Measurements from ENCODE around the gene NMRK2.
"Not testable (repeated sequence)": the region's sequence is repeated elsewhere in the genome, so short reads cannot be mapped to it uniquely, and the experiment has no call there.

NMRK2 gene

GRCh38 chr19:3910105-3910504, 22.8 kb upstream of the NMRK2 start:
- Mint-ChIP-seq H3K4me3 (no peak overlapping the region), H3K36me3 (ENCODE audit: low read depth) (no peaks in the 10 kb centered on the region), H3K9me3 (peaks cover 9% of the 10 kb centered on the region), H3K4me1 (ENCODE audit: low read depth) (no peaks in the 10 kb centered on the region), H3K27ac (no peak overlapping the region), H3K27me3 (peaks cover 9% of the 10 kb centered on the region)
- intact Hi-C loops (cut with micrococcal nuclease) = no loop called here

GRCh38 chr19:3914199-3914598, 18.7 kb upstream of the NMRK2 start:
- intact Hi-C loops (cut with micrococcal nuclease) = no loop called here

GRCh38 chr19:3916033-3916432, 16.8 kb upstream of the NMRK2 start:
- Mint-ChIP-seq H3K4me1 (ENCODE audit: low read depth) (no peaks in the 10 kb centered on the region), H3K9me3 (no peaks in the 10 kb centered on the region), H3K4me3 (no peak overlapping the region), H3K36me3 (ENCODE audit: low read depth) (no peaks in the 10 kb centered on the region), H3K27ac (no peak overlapping the region), H3K27me3 (peaks cover 7% of the 10 kb centered on the region)
- intact Hi-C loops (cut with micrococcal nuclease) = no loop called here

More at GRCh38 chr19:3914199-3914598, 18.7 kb upstream of the NMRK2 start:
- peaks cover 9% of the 10 kb centered on the region for H3K9me3 Mint-ChIP-seq
- H3K27ac Mint-ChIP-seq = no peak overlapping the region
- peaks cover 7% of the 10 kb centered on the region for H3K27me3 Mint-ChIP-seq
- no peaks in the 10 kb centered on the region for H3K36me3 Mint-ChIP-seq (ENCODE audit: low read depth)
- H3K4me1 Mint-ChIP-seq (ENCODE audit: low read depth) = no peaks in the 10 kb centered on the region
- H3K4me3 Mint-ChIP-seq = no peak overlapping the region

GRCh38 chr19:3919793-3920192, 13.1 kb upstream of the NMRK2 start:
- no peak overlapping the region for H3K27ac Mint-ChIP-seq
- intact Hi-C loops (cut with micrococcal nuclease) = no loop called here
- H3K4me3 Mint-ChIP-seq = no peak overlapping the region
- no peaks in the 10 kb centered on the region for H3K36me3 Mint-ChIP-seq (ENCODE audit: low read depth)
- H3K4me1 Mint-ChIP-seq (ENCODE audit: low read depth) = no peaks in the 10 kb centered on the region
- H3K27me3 Mint-ChIP-seq = peaks cover 7% of the 10 kb centered on the region
- H3K9me3 Mint-ChIP-seq = peaks cover 22% of the 10 kb centered on the region

GRCh38 chr19:3923096-3923758, 9.6 kb upstream of the NMRK2 start:
- no peak overlapping the region for H3K4me3 Mint-ChIP-seq
- peaks cover 24% of the 10 kb centered on the region for H3K9me3 Mint-ChIP-seq
- no peak overlapping the region for H3K27ac Mint-ChIP-seq
- H3K4me1 Mint-ChIP-seq (ENCODE audit: low read depth) = no peaks in the 10 kb centered on the region
- H3K36me3 Mint-ChIP-seq (ENCODE audit: low read depth) = no peaks in the 10 kb centered on the region
- H3K27me3 Mint-ChIP-seq = peaks cover 2% of the 10 kb centered on the region
- intact Hi-C loops (cut with micrococcal nuclease) = no loop called here

GRCh38 chr19:3923912-3924311, 9.0 kb upstream of the NMRK2 start:
- Mint-ChIP-seq H3K9me3 (peaks cover 24% of the 10 kb centered on the region), H3K27me3 (peaks cover 2% of the 10 kb centered on the region), H3K27ac (no peak overlapping the region), H3K4me1 (ENCODE audit: low read depth) (no peaks in the 10 kb centered on the region), H3K4me3 (no peak overlapping the region), H3K36me3 (ENCODE audit: low read depth) (no peaks in the 10 kb centered on the region)
- intact Hi-C loops (cut with micrococcal nuclease) = no loop called here

- peaks cover 44% of the 10 kb centered on the region for H3K27me3 Mint-ChIP-seq
- no peaks in the 10 kb centered on the region for H3K36me3 Mint-ChIP-seq (ENCODE audit: low read depth)
- H3K9me3 Mint-ChIP-seq = no peaks in the 10 kb centered on the region
- H3K4me3 Mint-ChIP-seq = no peak overlapping the region
- intact Hi-C loops (cut with micrococcal nuclease) = no loop called here
- H3K4me1 Mint-ChIP-seq (ENCODE audit: low read depth) = no peaks in the 10 kb centered on the region
- no peak overlapping the region for H3K27ac Mint-ChIP-seq
Measured at GRCh38 chr19:3931041-3931440, 1.8 kb upstream of the NMRK2 start.

GRCh38 chr19:3936506-3937442, 3.9 kb downstream of the NMRK2 start:
- H3K4me3 Mint-ChIP-seq = no peak overlapping the region

GRCh38 chr19:3938300-3938950, 5.6 kb downstream of the NMRK2 start:
- intact Hi-C loops (cut with micrococcal nuclease) = not testable (repeated sequence)

More at GRCh38 chr19:3936506-3937442, 3.9 kb downstream of the NMRK2 start:
- H3K27me3 Mint-ChIP-seq = peaks cover 39% of the 10 kb centered on the region
- no peak overlapping the region for H3K27ac Mint-ChIP-seq
- intact Hi-C loops (cut with micrococcal nuclease) = no loop called here
- H3K36me3 Mint-ChIP-seq (ENCODE audit: low read depth) = no peaks in the 10 kb centered on the region
- H3K4me1 Mint-ChIP-seq (ENCODE audit: low read depth) = no peaks in the 10 kb centered on the region
- no peaks in the 10 kb centered on the region for H3K9me3 Mint-ChIP-seq

GRCh38 chr19:3942790-3943409, 10.0 kb downstream of the NMRK2 start:
- H3K4me1 Mint-ChIP-seq (ENCODE audit: low read depth) = peaks cover 9% of the 10 kb centered on the region
- H3K27me3 Mint-ChIP-seq = peaks cover 5% of the 10 kb centered on the region
- H3K27ac Mint-ChIP-seq = no peak overlapping the region
- no peaks in the 10 kb centered on the region for H3K9me3 Mint-ChIP-seq
- intact Hi-C loops (cut with micrococcal nuclease) = no loop called here
- H3K4me3 Mint-ChIP-seq = no peak overlapping the region
- no peaks in the 10 kb centered on the region for H3K36me3 Mint-ChIP-seq (ENCODE audit: low read depth)

More at GRCh38 chr19:3938300-3938950, 5.6 kb downstream of the NMRK2 start:
- H3K36me3 Mint-ChIP-seq (ENCODE audit: low read depth); H3K4me1 Mint-ChIP-seq (ENCODE audit: low read depth); H3K9me3 Mint-ChIP-seq; H3K4me3 Mint-ChIP-seq; H3K27ac Mint-ChIP-seq: not testable (repeated sequence)
- peaks cover 26% of the 10 kb centered on the region for H3K27me3 Mint-ChIP-seq

GRCh38 chr19:3944018-3944721, 11.3 kb downstream of the NMRK2 start:
- no peaks in the 10 kb centered on the region for H3K36me3 Mint-ChIP-seq (ENCODE audit: low read depth)
- H3K4me1 Mint-ChIP-seq (ENCODE audit: low read depth) = peaks cover 9% of the 10 kb centered on the region
- H3K4me3 Mint-ChIP-seq = no peak overlapping the region
- intact Hi-C loops (cut with micrococcal nuclease) = no loop called here
- H3K9me3 Mint-ChIP-seq = no peaks in the 10 kb centered on the region
- no peak overlapping the region for H3K27ac Mint-ChIP-seq
- peaks cover 5% of the 10 kb centered on the region for H3K27me3 Mint-ChIP-seq

- peaks cover 5% of the 10 kb centered on the region for H3K27me3 Mint-ChIP-seq
- intact Hi-C loops (cut with micrococcal nuclease) = no loop called here
- peaks cover 10% of the 10 kb centered on the region for H3K4me1 Mint-ChIP-seq (ENCODE audit: low read depth)
- no peaks in the 10 kb centered on the region for H3K36me3 Mint-ChIP-seq (ENCODE audit: low read depth)
- no peak overlapping the region for H3K4me3 Mint-ChIP-seq
- no peak overlapping the region for H3K27ac Mint-ChIP-seq
- no peaks in the 10 kb centered on the region for H3K9me3 Mint-ChIP-seq
Measured at GRCh38 chr19:3945838-3946237, 13.0 kb downstream of the NMRK2 start.

- Mint-ChIP-seq H3K27me3 (peaks cover 15% of the 10 kb centered on the region), H3K4me1 (ENCODE audit: low read depth) (peaks cover 24% of the 10 kb centered on the region)
- H3K4me3 Mint-ChIP-seq = not testable (repeated sequence)
Measured at GRCh38 chr19:3947316-3947933, 14.6 kb downstream of the NMRK2 start.

More at GRCh38 chr19:3947316-3947933, 14.6 kb downstream of the NMRK2 start:
- intact Hi-C loops (cut with micrococcal nuclease); H3K36me3 Mint-ChIP-seq (ENCODE audit: low read depth); H3K9me3 Mint-ChIP-seq; H3K27ac Mint-ChIP-seq: not testable (repeated sequence)
